Measurements from ENCODE around the gene G3BP2. TPM values are rescaled to one million over a fixed set of nuclear protein-coding genes. Genes with fewer than 3 reads are reported as not detected.

G3BP2 gene
- total and polyA plus RNA-seq, 4 donors = 16.1 to 112 (median 68.8) TPM

Small RNAs within 50 kb of the gene (small RNA-seq; reads per million reads assigned to genes)
- not detected for gene RF00019 (ENCODE audit: low replicate concordance)

Other genes with a start within 250 kb of the G3BP2 start
- gene RCHY1, start 159.0 kb downstream of the G3BP2 start, total RNA-seq = 10 to 100 TPM; 27.0 to 35.9 TPM
- 10 to 100 TPM; 11.3 to 27.5 TPM for gene RCHY1, start 159.0 kb downstream of the G3BP2 start, polyA plus RNA-seq
- 10 to 100 TPM; 20.1 to 32.8 TPM for gene THAP6, start 158.9 kb downstream of the G3BP2 start, total RNA-seq
- 1 to 10 TPM; 4.4 to 5.9 TPM for gene THAP6, start 158.9 kb downstream of the G3BP2 start, polyA plus RNA-seq
- gene ODAPH, start 117.3 kb downstream of the G3BP2 start, total RNA-seq = not detected
- gene ODAPH, start 117.3 kb downstream of the G3BP2 start, polyA plus RNA-seq = under 1 TPM; 0.02 to 0.10 TPM
- gene CDKL2, start 42.9 kb downstream of the G3BP2 start, total RNA-seq = 10 to 100 TPM; 16.0 to 16.3 TPM
- gene CDKL2, start 42.9 kb downstream of the G3BP2 start, polyA plus RNA-seq = 1 to 10 TPM; 2.7 to 3.2 TPM
- 100 to 1,000 TPM in 1 of 2 donors, 10 to 100 TPM in 1; 54.3 to 102 TPM for gene USO1, start 51.2 kb upstream of the G3BP2 start, total RNA-seq
- gene USO1, start 51.2 kb upstream of the G3BP2 start, polyA plus RNA-seq = 10 to 100 TPM; 29.0 to 35.8 TPM
- not detected for gene PPEF2, start 229.0 kb upstream of the G3BP2 start, total RNA-seq
- gene PPEF2, start 229.0 kb upstream of the G3BP2 start, polyA plus RNA-seq = under 1 TPM in 1 of 2 donors, not detected in 1; 0.01 TPM